H1 (cell line): ENCODE results near the gene ARHGAP32. TPM values are rescaled to one million over a fixed set of nuclear protein-coding genes. Genes with fewer than 3 reads are reported as not detected.
A peak's percentile ranks its signal among the peaks of the same experiment; 100 is the strongest.

Experiments
- CTCF ChIA-PET: fragments of 300-600 bp; sonication (Branson Sonifier 250); formaldehyde crosslinking; loops from one replicate; lab custom pipeline; 2021; ENCODE audit not compliant: partially characterized antibody; lab: Charles Lee
- POLR2A ChIA-PET: fragments of 300-600 bp; sonication (Branson Sonifier 250); formaldehyde crosslinking; loops from one replicate; lab custom pipeline; 2021; ENCODE audit warnings: inconsistent platforms; ENCODE audit not compliant: partially characterized antibody; lab: Charles Lee
- DNase-seq, 2 experiments: peaks; one replicate each; pipeline versions ENCODE4 v3.0.0 to v3.0.0-alpha.2; 2010 to 2022; ENCODE audit warnings: low spot score in 2 of 2, low read depth in 1 of 2, mixed read lengths in 1 of 2
- FAIRE-seq: peaks from 2 replicates; lab custom pipeline; 2011; peaks lifted over from hg19 to GRCh38; lab: Jason Lieb, UNC
- H2AFZ ChIP-seq: 2 replicates; pipeline ENCODE4 v1.8.1; 2012; ENCODE audit warnings: low read length, inconsistent platforms
- H2AK5ac ChIP-seq: 2 replicates; pipeline ENCODE4 v1.6.1; 2013; ENCODE audit warnings: low read depth, low read length
- H2BK120ac ChIP-seq: replicated peaks from 2 replicates; pipeline ENCODE3; 2013; ENCODE audit warnings: low read depth, low read length, inconsistent platforms
- H2BK12ac ChIP-seq: 2 replicates; pipeline ENCODE4 v1.6.1; 2013; ENCODE audit warnings: low read depth, low read length
- H2BK15ac ChIP-seq: 2 replicates; pipeline ENCODE4 v1.6.1; 2013; ENCODE audit warnings: low read length
- H2BK20ac ChIP-seq: 2 replicates; pipeline ENCODE4 v1.6.1; 2013; ENCODE audit warnings: low read length
- H2BK5ac ChIP-seq: 2 replicates; pipeline ENCODE4 v1.6.1; 2013; ENCODE audit warnings: low read depth, low read length
- H3K14ac ChIP-seq: 2 replicates; pipeline ENCODE4 v1.6.1; 2013; ENCODE audit warnings: inconsistent platforms; ENCODE audit not compliant: insufficient read length
- H3K18ac ChIP-seq: 2 replicates; pipeline ENCODE4 v1.6.1; 2013; ENCODE audit warnings: low read length; ENCODE audit errors: extremely low read depth
- H3K23ac ChIP-seq: 2 replicates; pipeline ENCODE4 v1.6.1; 2013; ENCODE audit warnings: inconsistent platforms; ENCODE audit not compliant: insufficient read length
- H3K23me2 ChIP-seq: 2 replicates; pipeline ENCODE4 v1.6.1; 2013; ENCODE audit warnings: low read depth, low read length
- H3K27ac ChIP-seq: 2 replicates; pipeline ENCODE4 v1.6.1; 2011; ENCODE audit warnings: low read depth, low read length, inconsistent platforms
- H3K27me3 ChIP-seq, 4 experiments: replicated peaks in 1 of 4; 1 replicate in 1 of 4; 2 replicates in 3 of 4; pipeline versions ENCODE4 v1.6.1 to v1.8.1; 2011 to 2013; ENCODE audit warnings: low read length in 3 of 4, mild to moderate bottlenecking in 3 of 4, inconsistent platforms in 2 of 4, mixed read lengths in 2 of 4, moderate library complexity in 1 of 4; ENCODE audit not compliant: control insufficient read depth in 3 of 4, insufficient read depth in 3 of 4; ENCODE audit errors: extremely low read depth in 1 of 4
- H3K36me3 ChIP-seq, 4 experiments: 2 replicates each; pipeline versions ENCODE4 v1.6.1 to v1.8.1; 2011 to 2013; ENCODE audit warnings: mild to moderate bottlenecking in 4 of 4, low read length in 3 of 4, moderate library complexity in 2 of 4, control low read depth in 1 of 4, inconsistent platforms in 1 of 4; ENCODE audit not compliant: insufficient read depth in 4 of 4, control insufficient read depth in 2 of 4
- H3K4ac ChIP-seq: replicated peaks from 2 replicates; pipeline ENCODE3; 2013; ENCODE audit warnings: low read length, low read depth, mixed read lengths, inconsistent platforms; ENCODE audit not compliant: insufficient read length
- H3K4me1 ChIP-seq, 4 experiments: replicated peaks in 1 of 4; 1 replicate in 1 of 4; 2 replicates in 3 of 4; pipeline versions ENCODE4 v1.6.1 to v1.8.1; 2011 to 2013; ENCODE audit warnings: low read length in 3 of 4, inconsistent platforms in 2 of 4, mixed read lengths in 1 of 4; ENCODE audit not compliant: insufficient read depth in 4 of 4, control insufficient read depth in 3 of 4
- H3K4me2 ChIP-seq, 2 experiments: 2 replicates each; pipeline versions ENCODE4 v1.6.1 to v1.8.1; 2011 to 2013; ENCODE audit warnings: low read depth in 2 of 2, low read length in 2 of 2, control low read depth in 1 of 2, inconsistent platforms in 1 of 2, mild to moderate bottlenecking in 1 of 2; ENCODE audit not compliant: insufficient read depth in 1 of 2
- H3K4me3 ChIP-seq, 4 experiments: fragments of 200-600, 300-600 bp in 1 of 4; sonication (generic), shearing (Covaris generic), sonication (Bioruptor Twin) in 1 of 4; 2 replicates each; pipeline versions ENCODE4 v1.5.1 to v1.8.1; 2011 to 2016; ENCODE audit warnings: low read length in 4 of 4, low read depth in 3 of 4, control low read depth in 2 of 4, inconsistent platforms in 2 of 4, mild to moderate bottlenecking in 2 of 4, mixed read lengths in 1 of 4, moderate library complexity in 1 of 4; ENCODE audit not compliant: insufficient read depth in 2 of 4; ENCODE audit errors: extremely low read depth in 1 of 4
- H3K56ac ChIP-seq: replicated peaks from 2 replicates; pipeline ENCODE3; 2013; ENCODE audit warnings: low read depth, mild to moderate bottlenecking, mixed read lengths, low read length, inconsistent platforms; ENCODE audit not compliant: insufficient read length
- H3K79me1 ChIP-seq: 2 replicates; pipeline ENCODE4 v1.6.1; 2013; ENCODE audit warnings: low read depth, low read length, control low read depth
- H3K79me2 ChIP-seq, 2 experiments: 2 replicates each; pipeline versions ENCODE4 v1.6.1 to v1.8.1; 2012 to 2013; ENCODE audit warnings: low read length in 2 of 2, mild to moderate bottlenecking in 2 of 2, inconsistent platforms in 1 of 2; ENCODE audit not compliant: insufficient read depth in 2 of 2, control insufficient read depth in 1 of 2
- H3K9ac ChIP-seq, 4 experiments: replicated peaks in 1 of 4; 1 replicate in 1 of 4; 2 replicates in 3 of 4; pipeline versions ENCODE4 v1.6.1 to v1.8.1; 2011 to 2013; ENCODE audit warnings: low read depth in 3 of 4, low read length in 3 of 4, control low read depth in 2 of 4, mild to moderate bottlenecking in 2 of 4, moderate library complexity in 2 of 4, inconsistent platforms in 1 of 4; ENCODE audit errors: extremely low read depth in 1 of 4
- H3K9me3 ChIP-seq, 2 experiments: 2 replicates each; pipeline versions ENCODE4 v1.6.1 to v1.8.1; 2012 to 2013; ENCODE audit warnings: mild to moderate bottlenecking in 2 of 2, moderate library complexity in 2 of 2, control low read depth in 1 of 2, inconsistent platforms in 1 of 2, low read depth in 1 of 2, low read length in 1 of 2, mixed read lengths in 1 of 2; ENCODE audit not compliant: insufficient read depth in 2 of 2
- H4K20me1 ChIP-seq, 2 experiments: replicated peaks in 1 of 2; 2 replicates each; pipeline versions ENCODE3 to v1.8.1; 2011 to 2013; ENCODE audit warnings: inconsistent platforms in 2 of 2, low read length in 2 of 2, mild to moderate bottlenecking in 1 of 2; ENCODE audit not compliant: insufficient read depth in 2 of 2, control insufficient read depth in 1 of 2
- H4K5ac ChIP-seq: 2 replicates; pipeline ENCODE4 v1.6.1; 2013; ENCODE audit warnings: low read length, low read depth, mixed read lengths, inconsistent platforms; ENCODE audit not compliant: insufficient read length
- H4K8ac ChIP-seq: 2 replicates; pipeline ENCODE4 v1.8.0; 2013; ENCODE audit warnings: mild to moderate bottlenecking, moderate library complexity, low read length, inconsistent platforms; ENCODE audit not compliant: insufficient read depth; ENCODE audit errors: extremely low read depth
- H4K91ac ChIP-seq: replicated peaks from 2 replicates; pipeline ENCODE3; 2013; ENCODE audit warnings: low read length, mixed read lengths, inconsistent platforms; ENCODE audit not compliant: insufficient read length
- KDM4A ChIP-seq: IDR thresholded peaks from one replicate; pipeline ENCODE4 v1.7.1; 2012; ENCODE audit warnings: low read depth, mild to moderate bottlenecking, moderate library complexity, low read length, inconsistent platforms; ENCODE audit not compliant: severe bottlenecking
- POLR2AphosphoS5 ChIP-seq: IDR thresholded peaks from 2 replicates; pipeline ENCODE4 v1.6.1; 2011; ENCODE audit warnings: low read depth, low read length
- TEAD4 ChIP-seq: IDR thresholded peaks from 2 replicates; pipeline ENCODE4 v1.6.1; 2012; ENCODE audit warnings: low read depth, low read length, inconsistent platforms, mixed read lengths
- WGBS, 2 experiments: shearing (Covaris generic) in 1 of 2; methylation state at CpG; one replicate each; pipeline versions ENCODE4 v1.1.6 to v1.1.7; 2013 to 2015; ENCODE audit warnings: low lambda C conversion rate in 2 of 2, mixed read lengths in 2 of 2, inconsistent platforms in 1 of 2, low coverage in 1 of 2, missing lambda C conversion rate in 1 of 2; ENCODE audit not compliant: insufficient replicate concordance in 2 of 2, insufficient coverage in 1 of 2, insufficient read length in 1 of 2; ENCODE audit errors: extremely low coverage in 1 of 2, missing lambda C conversion rate in 1 of 2; 5-methylcytosine and 5-hydroxymethylcytosine counted together
- polyA plus RNA-seq, 7 experiments: library from polyadenylated mRNA; depleted of rRNA in 3 of 7; stranded (reverse) in 5 of 7; unstranded in 2 of 7; fragments of >200 nt in 5 of 7; fragments of 200-250 nt in 2 of 7; gene quantifications; 1 replicate in 5 of 7; 2 replicates in 1 of 7; 4 replicates in 1 of 7; pipeline versions ENCODE4 v1.2.1 to v1.2.3, GENCODE V29; 2011 to 2013; ENCODE audit warnings: missing spikeins in 2 of 7, mixed read lengths in 2 of 7
- total RNA-seq: library from RNA; stranded (reverse); fragmentation: NEBNext Ultra II Directional; extraction: Animal tissue kit (Norgen Biotek cat#: 25700); gene quantifications from 2 replicates; pipeline ENCODE4 v1.2.1, GENCODE V29; 2021

ARHGAP32 gene
- total and polyA plus RNA-seq, 2 of the 8 experiments (the other 6 are each of a cell fraction or from before 2014, with no cell fraction given), result 13.7 to 30.0 TPM

DNA sequence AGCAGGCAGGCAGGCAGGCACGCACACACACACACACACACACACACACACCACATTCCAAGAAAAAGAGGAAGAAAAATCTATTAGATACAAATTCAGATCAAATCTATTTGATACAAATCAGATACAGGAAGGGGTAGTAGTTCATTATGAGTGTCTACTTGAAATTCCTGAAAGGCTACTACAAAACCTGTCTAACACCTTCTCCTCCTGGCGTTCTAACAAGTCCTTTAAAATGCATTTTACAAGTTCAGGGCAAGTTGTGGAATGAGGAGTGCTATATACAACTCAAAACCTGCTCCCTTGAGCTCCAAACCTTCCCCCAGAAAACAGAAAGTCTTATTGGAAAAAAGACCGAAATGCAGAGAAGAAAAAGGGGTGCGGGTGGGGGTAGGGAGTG lies 476 bp downstream of the ARHGAP32 start:
- Histone ChIP-seq H3K56ac (no peak overlapping the region), H2BK15ac (no peak overlapping the region), H3K27ac (no peak overlapping the region), H2AK5ac (no peak overlapping the region), H2BK5ac (no peak overlapping the region), H3K14ac (no peak overlapping the region), H4K91ac (no peak overlapping the region), H3K79me2 (peaks cover 0 to 54% of the 10 kb centered on the region in 2 experiments; a peak in 3 of 4 replicates), H3K23ac (no peak overlapping the region), H3K79me1 (no peaks in the 10 kb centered on the region; the same call in 1 of the 2 replicates), H4K20me1 (no peaks in the 10 kb centered on the region), H3K36me3 (no peaks in the 10 kb centered on the region), H3K9me3 (0 out of 4 replicates have a peak, but pooled peaks cover 2 to 5% of the 10 kb centered on the region in 2 experiments), H2AFZ (no peak overlapping the region), H3K4me2 (0 out of 4 replicates have a peak overlapping the region, but pooled peaks of 1 of the 2 experiments have one; percentile 8), H3K27me3 (no peaks in the 10 kb centered on the region), H3K4me1 (peaks cover 0 to 7% (median 5%) of the 10 kb centered on the region in 4 experiments; a peak in 6 of 7 replicates), H2BK12ac (no peak overlapping the region), H4K5ac (no peak overlapping the region), H3K18ac (no peak overlapping the region), H3K4ac (no peak overlapping the region), H3K9ac (no peak overlapping the region), H2BK20ac (no peak overlapping the region), H3K23me2 (no peaks in the 10 kb centered on the region), H2BK120ac (no peak overlapping the region), H3K4me3 (no peak overlapping the region), H4K8ac (no peak overlapping the region)
- TF ChIP-seq TEAD4 (peak; percentile 61), POLR2AphosphoS5 (no peak), KDM4A (no peak)
- no peak for DNase-seq
- no peak for FAIRE-seq
- POLR2A ChIA-PET, result no interaction called here
- CTCF ChIA-PET, result no interaction called here
- 48% methylated on average over 4 of the region's 4 CpGs; no CpG with 5 or more reads in 1 of the 2 experiments for WGBS, 2 experiments
